SK-N-SH (cell line): Measurements from ENCODE around the gene SNAI1. TPM values are rescaled to one million over a fixed set of nuclear protein-coding genes. Genes with fewer than 3 reads are reported as not detected.

ENCODE experiments used
- CTCF ChIA-PET: fragments of 300-600, 350-600 bp; formaldehyde crosslinking; extraction: SDS; loops from one replicate; lab custom pipeline; 2021; lab: Yijun Ruan, JAX
- POLR2A ChIA-PET: fragments of 350-600 bp; sonication (Branson Sonifier 250); formaldehyde crosslinking; extraction: SDS; loops from one replicate; lab custom pipeline; 2020; ENCODE audit warnings: antibody characterized with exemption, inconsistent platforms; lab: Yijun Ruan, JAX
- DNase-seq: peaks from one replicate; pipeline ENCODE4 v3.0.0; 2012
- H2AFZ ChIP-seq: fragments of 200-600 bp; sonication (generic); 2 replicates; pipeline ENCODE4 v1.8.1; 2016; ENCODE audit warnings: antibody characterized with exemption, mild to moderate bottlenecking, low read depth
- H3F3A ChIP-seq: fragments of 200-600 bp; sonication (generic); replicated peaks from 2 replicates; pipeline ENCODE3; 2016; ENCODE audit warnings: antibody characterized with exemption, mild to moderate bottlenecking; ENCODE audit not compliant: insufficient read depth
- H3K27ac ChIP-seq, 2 experiments: fragments of 200-500 bp in 1 of 2; fragments of 200-600 bp in 1 of 2; sonication (Bioruptor generic) in 1 of 2; sonication (generic), shearing (Covaris generic) in 1 of 2; 2 replicates each; pipeline versions ENCODE4 v1.5.1 to v1.6.1; 2014 to 2016; ENCODE audit warnings: low read depth in 2 of 2, inconsistent platforms in 1 of 2, low read length in 1 of 2, mild to moderate bottlenecking in 1 of 2, mixed read lengths in 1 of 2
- H3K27me3 ChIP-seq: fragments of 200-600 bp; sonication (generic), shearing (Covaris generic); 2 replicates; pipeline ENCODE4 v1.6.1; 2016; ENCODE audit warnings: mixed run types; ENCODE audit not compliant: insufficient read depth
- H3K36me3 ChIP-seq, 2 experiments: fragments of 200-500 bp in 1 of 2; fragments of 200-600 bp in 1 of 2; sonication (Bioruptor generic) in 1 of 2; sonication (generic) in 1 of 2; replicated peaks in 1 of 2; 2 replicates each; pipeline versions ENCODE3 to v1.5.1; 2014 to 2016; ENCODE audit warnings: low read length in 1 of 2, mild to moderate bottlenecking in 1 of 2; ENCODE audit not compliant: insufficient read depth in 2 of 2, control insufficient read depth in 1 of 2
- H3K4me1 ChIP-seq, 2 experiments: fragments of 200-500 bp in 1 of 2; fragments of 200-600 bp in 1 of 2; sonication (Bioruptor generic) in 1 of 2; sonication (generic), shearing (Covaris generic) in 1 of 2; 2 replicates each; pipeline versions ENCODE4 v1.5.1 to v1.6.1; 2014 to 2016; ENCODE audit warnings: low read depth in 1 of 2, low read length in 1 of 2, mixed run types in 1 of 2; ENCODE audit not compliant: insufficient read depth in 2 of 2, control insufficient read depth in 1 of 2
- H3K4me2 ChIP-seq: fragments of 200-600 bp; sonication (generic), shearing (Covaris generic); 2 replicates; pipeline ENCODE4 v1.6.1; 2017; ENCODE audit warnings: mixed run types
- H3K4me3 ChIP-seq, 2 experiments: fragments of 200-500 bp in 1 of 2; fragments of 200-600 bp in 1 of 2; sonication (Bioruptor generic) in 1 of 2; sonication (generic), shearing (Covaris generic) in 1 of 2; 2 replicates each; pipeline versions ENCODE4 v1.5.1 to v1.8.1; 2014 to 2016; ENCODE audit warnings: low read depth in 2 of 2, inconsistent platforms in 1 of 2, low read length in 1 of 2, mild to moderate bottlenecking in 1 of 2, mixed read lengths in 1 of 2, moderate library complexity in 1 of 2
- H3K79me2 ChIP-seq: fragments of 200-600 bp; sonication (generic); 2 replicates; pipeline ENCODE4 v1.8.1; 2017; ENCODE audit warnings: mild to moderate bottlenecking; ENCODE audit not compliant: insufficient read depth
- H3K9ac ChIP-seq: fragments of 200-600 bp; sonication (generic); 2 replicates; pipeline ENCODE4 v1.6.1; 2017; ENCODE audit warnings: mixed run types
- H3K9me2 ChIP-seq: fragments of 200-600 bp; sonication (generic); 2 replicates; pipeline ENCODE4 v1.6.1; 2017; ENCODE audit warnings: mixed run types
- H3K9me3 ChIP-seq: fragments of 200-600 bp; sonication (generic); 2 replicates; pipeline ENCODE4 v1.6.1; 2017; ENCODE audit warnings: mixed run types, mild to moderate bottlenecking, moderate library complexity
- H4K20me1 ChIP-seq: fragments of 200-600 bp; sonication (generic); 2 replicates; pipeline ENCODE4 v1.6.1; 2017; ENCODE audit warnings: mild to moderate bottlenecking, mixed run types; ENCODE audit not compliant: insufficient read depth
- CHD2 ChIP-seq: fragments of 150-350 bp; IDR thresholded peaks from 2 replicates; pipeline ENCODE4 v1.6.1; 2018; ENCODE audit warnings: low read length; ENCODE audit not compliant: partially characterized antibody
- CTCF ChIP-seq: fragments of 200-600 bp; sonication (generic); IDR thresholded peaks from 2 replicates; pipeline ENCODE4 v1.6.1; 2017; ENCODE audit warnings: antibody characterized with exemption, mild to moderate bottlenecking, moderate library complexity
- EP300 ChIP-seq, 2 experiments: IDR thresholded peaks; 2 replicates each; pipeline versions ENCODE4 v1.4.0 to v1.6.1; 2012; ENCODE audit warnings: borderline replicate concordance in 1 of 2, low read depth in 1 of 2, low read length in 1 of 2
- FOSL2 ChIP-seq: IDR thresholded peaks from 2 replicates; pipeline ENCODE4 v1.4.0; 2012; ENCODE audit warnings: low read depth, mild to moderate bottlenecking, moderate library complexity, borderline replicate concordance
- FOXM1 ChIP-seq: IDR thresholded peaks from 2 replicates; pipeline ENCODE4 v1.4.0; 2012; ENCODE audit warnings: low read depth, mild to moderate bottlenecking
- JUND ChIP-seq: IDR thresholded peaks from 2 replicates; pipeline ENCODE4 v1.4.0; 2012
- MAX ChIP-seq: IDR thresholded peaks from 2 replicates; pipeline ENCODE4 v1.4.0; 2012; ENCODE audit warnings: low read depth
- MEF2A ChIP-seq: IDR thresholded peaks from 2 replicates; pipeline ENCODE4 v1.4.0; 2012; ENCODE audit warnings: low read depth, borderline replicate concordance
- PBX3 ChIP-seq: IDR thresholded peaks from 2 replicates; pipeline ENCODE4; 2012
- POLR2AphosphoS5 ChIP-seq: IDR thresholded peaks from 2 replicates; pipeline ENCODE4 v1.6.1; 2012; ENCODE audit warnings: low read depth, low read length
- RFX5 ChIP-seq: IDR thresholded peaks from 2 replicates; pipeline ENCODE4 v1.6.1; 2012; ENCODE audit warnings: mild to moderate bottlenecking, improper control_type of control experiment, low read length
- RXRA ChIP-seq: IDR thresholded peaks from 2 replicates; pipeline ENCODE4 v1.4.0; 2012; ENCODE audit warnings: low read depth, mild to moderate bottlenecking, borderline replicate concordance
- SIN3A ChIP-seq: IDR thresholded peaks from 2 replicates; pipeline ENCODE4 v1.6.1; 2012; ENCODE audit warnings: low read depth, mild to moderate bottlenecking, low read length, moderate library complexity, borderline replicate concordance
- SMC3 ChIP-seq: IDR thresholded peaks from 2 replicates; pipeline ENCODE4 v1.6.1; 2012; ENCODE audit warnings: low read depth, low read length, improper control_type of control experiment
- TAF1 ChIP-seq: IDR thresholded peaks from 2 replicates; pipeline ENCODE4 v1.6.1; 2012; ENCODE audit warnings: low read depth, mild to moderate bottlenecking, low read length, moderate library complexity, borderline replicate concordance
- TCF12 ChIP-seq: IDR thresholded peaks from 2 replicates; pipeline ENCODE4 v1.4.0; 2012
- TEAD4 ChIP-seq: IDR thresholded peaks from 2 replicates; pipeline ENCODE4 v1.4.0; 2012; ENCODE audit warnings: mild to moderate bottlenecking, borderline replicate concordance; ENCODE audit not compliant: insufficient read depth
- USF2 ChIP-seq: fragments of 150-350 bp; IDR thresholded peaks from 2 replicates; pipeline ENCODE4 v1.6.1; 2017; ENCODE audit warnings: antibody characterized with exemption, low read length, low read depth, borderline replicate concordance
- YY1 ChIP-seq: IDR thresholded peaks from 2 replicates; pipeline ENCODE4 v1.4.0; 2012; ENCODE audit warnings: low read depth, mild to moderate bottlenecking
- WGBS: methylation state at CpG from one replicate; pipeline ENCODE4 v1.1.6; 2017; ENCODE audit warnings: low lambda C conversion rate; 5-methylcytosine and 5-hydroxymethylcytosine counted together
- polyA plus RNA-seq, 3 experiments: library from polyadenylated mRNA; depleted of rRNA; stranded (reverse); fragments of >200 nt; gene quantifications; 2 replicates each; pipeline ENCODE4 v1.2.3, GENCODE V29; 2012
- TF ChIP-seq, protein P1 (sequence below): fragments of 150-350 bp; IDR thresholded peaks from 2 replicates; pipeline ENCODE4 v1.6.1; 2016; ENCODE audit warnings: mild to moderate bottlenecking, low read depth, low read length

SNAI1 gene
- polyA plus RNA-seq, 1 of the 3 experiments (the other 2 are of a cell fraction) = 6.2 TPM

GRCh38 chr20:49961413-49961812, 21.4 kb upstream of the SNAI1 start:
- 84% methylated on average over 4 of the region's 4 CpGs for WGBS
- Histone ChIP-seq H2AFZ (no peak overlapping the region), H3K9me2 (no peaks in the 10 kb centered on the region), H3K4me2 (no peak overlapping the region), H3F3A (peaks cover 8% of the 10 kb centered on the region), H3K27me3 (no peaks in the 10 kb centered on the region), H3K36me3 (peaks cover 0 to 19% of the 10 kb centered on the region in 2 experiments), H3K79me2 (no peaks in the 10 kb centered on the region), H3K4me3 (no peak overlapping the region), H3K9ac (no peak overlapping the region), H3K9me3 (no peaks in the 10 kb centered on the region), H4K20me1 (no peaks in the 10 kb centered on the region), H3K4me1 (peaks cover 0 to 2% of the 10 kb centered on the region in 2 experiments; a peak in 1 of 4 replicates), H3K27ac (peak overlapping the region in 1 of 2 experiments; percentile 42; a peak in 2 of 4 replicates)
- no peak for DNase-seq
- ChIA-PET POLR2A (no interaction called here), CTCF (interaction anchor here (0.7 to 1.5 kb wide), 2 partner anchors 18 to 110 kb away, joined by 3 to 5 read pairs; no protein-coding TSS in a partner anchor)
- TF ChIP-seq EP300 (IDR thresholded peaks at IDR 0.05; ENCODE audit: borderline replicate concordance in 1 of 2, low read depth in 1 of 2, low read length in 1 of 2) (no peak), USF2 (no peak), JUND (no peak), SMC3 (no peak), MEF2A (no peak), SIN3A (no peak), POLR2AphosphoS5 (no peak), RXRA (no peak), PBX3 (no peak), TEAD4 (no peak), TAF1 (no peak), CTCF (no peak), FOSL2 (no peak), FOXM1 (no peak), MAX (no peak), RFX5 (no peak), TCF12 (no peak), CHD2 (no peak), YY1 (no peak)
- TF ChIP-seq, protein P1, sequence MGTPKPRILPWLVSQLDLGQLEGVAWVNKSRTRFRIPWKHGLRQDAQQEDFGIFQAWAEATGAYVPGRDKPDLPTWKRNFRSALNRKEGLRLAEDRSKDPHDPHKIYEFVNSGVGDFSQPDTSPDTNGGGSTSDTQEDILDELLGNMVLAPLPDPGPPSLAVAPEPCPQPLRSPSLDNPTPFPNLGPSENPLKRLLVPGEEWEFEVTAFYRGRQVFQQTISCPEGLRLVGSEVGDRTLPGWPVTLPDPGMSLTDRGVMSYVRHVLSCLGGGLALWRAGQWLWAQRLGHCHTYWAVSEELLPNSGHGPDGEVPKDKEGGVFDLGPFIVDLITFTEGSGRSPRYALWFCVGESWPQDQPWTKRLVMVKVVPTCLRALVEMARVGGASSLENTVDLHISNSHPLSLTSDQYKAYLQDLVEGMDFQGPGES = no peak
